Astrocyte (in vitro differentiated cells and primary cell): Measurements from ENCODE around the gene EFCC1.

Experiments
- CTCF ChIP-seq: IDR thresholded peaks from 2 replicates; pipeline ENCODE4 v1.5.1; 2011; ENCODE audit warnings: low read depth, mild to moderate bottlenecking, inconsistent platforms, low read length, moderate library complexity; ENCODE audit not compliant: insufficient read depth
- EZH2 ChIP-seq: IDR thresholded peaks from 2 replicates; pipeline ENCODE4 v1.6.1; 2012; ENCODE audit warnings: mild to moderate bottlenecking, low read length, inconsistent platforms; ENCODE audit not compliant: insufficient read depth

- TF ChIP-seq CTCF (no peak), EZH2 (no peak)
These were observed 22.8 kb downstream of the EFCC1 start for GRCh38 chr3:129023909-129024308.
